ENCODE measurements around the gene TRMT44.

GRCh38 chr4:8393593-8394038, 47.0 kb upstream of the TRMT44 start:
- TF ChIP-seq, protein P1, sequence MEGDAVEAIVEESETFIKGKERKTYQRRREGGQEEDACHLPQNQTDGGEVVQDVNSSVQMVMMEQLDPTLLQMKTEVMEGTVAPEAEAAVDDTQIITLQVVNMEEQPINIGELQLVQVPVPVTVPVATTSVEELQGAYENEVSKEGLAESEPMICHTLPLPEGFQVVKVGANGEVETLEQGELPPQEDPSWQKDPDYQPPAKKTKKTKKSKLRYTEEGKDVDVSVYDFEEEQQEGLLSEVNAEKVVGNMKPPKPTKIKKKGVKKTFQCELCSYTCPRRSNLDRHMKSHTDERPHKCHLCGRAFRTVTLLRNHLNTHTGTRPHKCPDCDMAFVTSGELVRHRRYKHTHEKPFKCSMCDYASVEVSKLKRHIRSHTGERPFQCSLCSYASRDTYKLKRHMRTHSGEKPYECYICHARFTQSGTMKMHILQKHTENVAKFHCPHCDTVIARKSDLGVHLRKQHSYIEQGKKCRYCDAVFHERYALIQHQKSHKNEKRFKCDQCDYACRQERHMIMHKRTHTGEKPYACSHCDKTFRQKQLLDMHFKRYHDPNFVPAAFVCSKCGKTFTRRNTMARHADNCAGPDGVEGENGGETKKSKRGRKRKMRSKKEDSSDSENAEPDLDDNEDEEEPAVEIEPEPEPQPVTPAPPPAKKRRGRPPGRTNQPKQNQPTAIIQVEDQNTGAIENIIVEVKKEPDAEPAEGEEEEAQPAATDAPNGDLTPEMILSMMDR (IDR thresholded peaks at IDR 0.05) = no peak
- TF ChIP-seq EZH2 (IDR thresholded peaks at IDR 0.05; ENCODE audit: borderline replicate concordance, insufficient read depth, low read depth, low read length, poor library complexity, severe bottlenecking) = no peak
